GM12878 (cell line): ENCODE measurements around the gene ENSA. TPM values are rescaled to one million over a fixed set of nuclear protein-coding genes. Genes with fewer than 3 reads are reported as not detected.

ENCODE experiments used
- ATF3 ChIP-seq: IDR thresholded peaks from 2 replicates; pipeline ENCODE4 v1.6.1; 2011; ENCODE audit warnings: low read depth, mild to moderate bottlenecking, low read length, moderate library complexity, borderline replicate concordance; ENCODE audit errors: extremely low read depth
- CHD2 ChIP-seq: IDR thresholded peaks from 2 replicates; pipeline ENCODE4 v1.6.1; 2011; ENCODE audit warnings: low read depth, low read length, improper control_type of control experiment, borderline replicate concordance
- CREM ChIP-seq: IDR thresholded peaks from 2 replicates; pipeline ENCODE4 v1.6.1; 2014; ENCODE audit warnings: antibody characterized with exemption, low read depth
- EP300 ChIP-seq, 2 experiments: fragments of 150-350 bp in 1 of 2; IDR thresholded peaks; 2 replicates each; pipeline ENCODE4 v1.6.1; 2011 to 2012; ENCODE audit warnings: low read depth in 2 of 2, low read length in 2 of 2, borderline replicate concordance in 1 of 2, improper control_type of control experiment in 1 of 2, inconsistent platforms in 1 of 2; ENCODE audit not compliant: control insufficient read depth in 1 of 2
- ETV6 ChIP-seq, 2 experiments: fragments of 450-650 bp in 1 of 2; IDR thresholded peaks in 1 of 2; conservative IDR thresholded peaks in 1 of 2; 2 replicates each; pipeline ENCODE4 v1.6.1; 2014; ENCODE audit warnings: antibody characterized with exemption in 1 of 2, borderline replicate concordance in 1 of 2, low read depth in 1 of 2, mild to moderate bottlenecking in 1 of 2, moderate library complexity in 1 of 2
- HCFC1 ChIP-seq: fragments of 150-350 bp; IDR thresholded peaks from 2 replicates; pipeline ENCODE4 v1.6.1; 2014; ENCODE audit warnings: low read length
- KAT2A ChIP-seq: conservative IDR thresholded peaks from 2 replicates; pipeline ENCODE4 v1.6.1; 2011; ENCODE audit warnings: low read depth, low read length; ENCODE audit not compliant: control insufficient read depth
- KLF5 ChIP-seq: fragments of 450-650 bp; IDR thresholded peaks from 2 replicates; pipeline ENCODE4 v1.6.1; 2014; ENCODE audit warnings: mild to moderate bottlenecking; ENCODE audit not compliant: partially characterized antibody
- NFIC ChIP-seq: IDR thresholded peaks from 2 replicates; pipeline ENCODE4 v1.6.1; 2012; ENCODE audit warnings: low read depth, mild to moderate bottlenecking, inconsistent platforms, low read length, moderate library complexity
- PRDM15 ChIP-seq: fragments of 450-650 bp; formaldehyde crosslinking; IDR thresholded peaks from 2 replicates; pipeline ENCODE4 v1.4.0; 2020; ENCODE audit warnings: mild to moderate bottlenecking, moderate library complexity
- ZBTB33 ChIP-seq: fragments of 450-650 bp; IDR thresholded peaks from 2 replicates; pipeline ENCODE4 v1.6.1; 2017; ENCODE audit warnings: mild to moderate bottlenecking
- ZNF207 ChIP-seq: fragments of 450-650 bp; IDR thresholded peaks from 2 replicates; pipeline ENCODE4 v1.6.1; 2014; ENCODE audit warnings: antibody characterized with exemption, mild to moderate bottlenecking, borderline replicate concordance
- ZNF24 ChIP-seq: fragments of 450-650 bp; IDR thresholded peaks from 2 replicates; pipeline ENCODE4 v1.6.1; 2017; ENCODE audit warnings: antibody characterized with exemption, mild to moderate bottlenecking
- polyA plus RNA-seq, 11 experiments: library from polyadenylated mRNA; depleted of rRNA in 4 of 11; unstranded in 6 of 11; stranded (reverse) in 5 of 11; fragments of >200 nt; fragmentation: Nextera tagmentation in 4 of 11; fragmentation: Illumina TruSeq in 1 of 11; extraction: Ambion mirVana in 4 of 11; extraction: Trizol in 1 of 11; gene quantifications; 1 replicate in 1 of 11; 2 replicates in 10 of 11; pipeline versions ENCODE4 v1.2.1 to v1.2.3, GENCODE V29; 2011 to 2016; ENCODE audit warnings: inconsistent platforms in 2 of 11, missing spikeins in 2 of 11, low read depth in 1 of 11
- total RNA-seq, 4 experiments: library from RNA; depleted of rRNA in 3 of 4; stranded (reverse); fragments of >200 nt in 3 of 4; fragmentation: Illumina TruSeq in 1 of 4; extraction: Trizol in 1 of 4; gene quantifications; 2 replicates each; pipeline versions ENCODE4 v1.2.1 to v1.2.3, GENCODE V29; 2013 to 2021
- TF ChIP-seq, protein P1 (sequence below): IDR thresholded peaks from 2 replicates; pipeline ENCODE4 v1.6.1; 2012; ENCODE audit warnings: mild to moderate bottlenecking, low read depth, low read length
- TF ChIP-seq, protein P2 (sequence below): fragments of 450-650 bp; IDR thresholded peaks from 2 replicates; pipeline ENCODE4 v1.6.1; 2018; ENCODE audit warnings: borderline replicate concordance, mild to moderate bottlenecking; ENCODE audit not compliant: partially characterized antibody

The ENSA gene
- total and polyA plus RNA-seq, 10 of the 15 experiments (the other 5 are each of a cell fraction or from before 2014, with no cell fraction given) = 56.1 to 605 (median 143) TPM

- TF ChIP-seq ZNF24 = no peak
- no peak for TF ChIP-seq ZBTB33
- no peak for TF ChIP-seq HCFC1
- TF ChIP-seq, protein P1, sequence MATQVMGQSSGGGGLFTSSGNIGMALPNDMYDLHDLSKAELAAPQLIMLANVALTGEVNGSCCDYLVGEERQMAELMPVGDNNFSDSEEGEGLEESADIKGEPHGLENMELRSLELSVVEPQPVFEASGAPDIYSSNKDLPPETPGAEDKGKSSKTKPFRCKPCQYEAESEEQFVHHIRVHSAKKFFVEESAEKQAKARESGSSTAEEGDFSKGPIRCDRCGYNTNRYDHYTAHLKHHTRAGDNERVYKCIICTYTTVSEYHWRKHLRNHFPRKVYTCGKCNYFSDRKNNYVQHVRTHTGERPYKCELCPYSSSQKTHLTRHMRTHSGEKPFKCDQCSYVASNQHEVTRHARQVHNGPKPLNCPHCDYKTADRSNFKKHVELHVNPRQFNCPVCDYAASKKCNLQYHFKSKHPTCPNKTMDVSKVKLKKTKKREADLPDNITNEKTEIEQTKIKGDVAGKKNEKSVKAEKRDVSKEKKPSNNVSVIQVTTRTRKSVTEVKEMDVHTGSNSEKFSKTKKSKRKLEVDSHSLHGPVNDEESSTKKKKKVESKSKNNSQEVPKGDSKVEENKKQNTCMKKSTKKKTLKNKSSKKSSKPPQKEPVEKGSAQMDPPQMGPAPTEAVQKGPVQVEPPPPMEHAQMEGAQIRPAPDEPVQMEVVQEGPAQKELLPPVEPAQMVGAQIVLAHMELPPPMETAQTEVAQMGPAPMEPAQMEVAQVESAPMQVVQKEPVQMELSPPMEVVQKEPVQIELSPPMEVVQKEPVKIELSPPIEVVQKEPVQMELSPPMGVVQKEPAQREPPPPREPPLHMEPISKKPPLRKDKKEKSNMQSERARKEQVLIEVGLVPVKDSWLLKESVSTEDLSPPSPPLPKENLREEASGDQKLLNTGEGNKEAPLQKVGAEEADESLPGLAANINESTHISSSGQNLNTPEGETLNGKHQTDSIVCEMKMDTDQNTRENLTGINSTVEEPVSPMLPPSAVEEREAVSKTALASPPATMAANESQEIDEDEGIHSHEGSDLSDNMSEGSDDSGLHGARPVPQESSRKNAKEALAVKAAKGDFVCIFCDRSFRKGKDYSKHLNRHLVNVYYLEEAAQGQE = no peak
- no peak for TF ChIP-seq ATF3
- TF ChIP-seq CREM = no peak
- TF ChIP-seq CHD2 = no peak
- TF ChIP-seq EP300 (IDR thresholded peaks at IDR 0.05; ENCODE audit: borderline replicate concordance in 1 of 2, control insufficient read depth in 1 of 2, low read depth in 2 of 2, low read length in 2 of 2) = no peak
- TF ChIP-seq NFIC = peak; percentile 40; the same call in 1 of the 2 replicates
- no peak for TF ChIP-seq ZNF207
- no peak for TF ChIP-seq KAT2A
- no peak for TF ChIP-seq PRDM15 (CRISPR knock-in tag)
- TF ChIP-seq ETV6 (conservative IDR thresholded peaks at IDR 0.05 in 1 of 2, IDR thresholded peaks at IDR 0.05 in 1 of 2; ENCODE audit: borderline replicate concordance in 1 of 2, low read depth in 1 of 2) = peak in 1 of 2 experiments; percentile 28; a peak in 1 of 4 replicates
- TF ChIP-seq, protein P2, sequence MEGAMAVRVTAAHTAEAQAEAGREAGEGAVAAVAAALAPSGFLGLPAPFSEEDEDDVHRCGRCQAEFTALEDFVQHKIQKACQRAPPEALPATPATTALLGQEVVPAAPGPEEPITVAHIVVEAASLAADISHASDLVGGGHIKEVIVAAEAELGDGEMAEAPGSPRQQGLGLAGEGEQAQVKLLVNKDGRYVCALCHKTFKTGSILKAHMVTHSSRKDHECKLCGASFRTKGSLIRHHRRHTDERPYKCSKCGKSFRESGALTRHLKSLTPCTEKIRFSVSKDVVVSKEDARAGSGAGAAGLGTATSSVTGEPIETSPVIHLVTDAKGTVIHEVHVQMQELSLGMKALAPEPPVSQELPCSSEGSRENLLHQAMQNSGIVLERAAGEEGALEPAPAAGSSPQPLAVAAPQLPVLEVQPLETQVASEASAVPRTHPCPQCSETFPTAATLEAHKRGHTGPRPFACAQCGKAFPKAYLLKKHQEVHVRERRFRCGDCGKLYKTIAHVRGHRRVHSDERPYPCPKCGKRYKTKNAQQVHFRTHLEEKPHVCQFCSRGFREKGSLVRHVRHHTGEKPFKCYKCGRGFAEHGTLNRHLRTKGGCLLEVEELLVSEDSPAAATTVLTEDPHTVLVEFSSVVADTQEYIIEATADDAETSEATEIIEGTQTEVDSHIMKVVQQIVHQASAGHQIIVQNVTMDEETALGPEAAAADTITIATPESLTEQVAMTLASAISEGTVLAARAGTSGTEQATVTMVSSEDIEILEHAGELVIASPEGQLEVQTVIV = no peak
- no peak for TF ChIP-seq KLF5
Observed at GRCh38 chr1:150578272-150579109, 50.9 kb downstream of the ENSA start (continued).
